Measurements from ENCODE around the gene NT5DC3. TPM values are rescaled to one million over a fixed set of nuclear protein-coding genes. Genes with fewer than 3 reads are reported as not detected.

Gene NT5DC3
- total and polyA plus RNA-seq, 2 donors (not counting 3 experiments of a cell fraction or from before 2014, with no cell fraction given) = 1.5 to 6.7 TPM

DNA sequence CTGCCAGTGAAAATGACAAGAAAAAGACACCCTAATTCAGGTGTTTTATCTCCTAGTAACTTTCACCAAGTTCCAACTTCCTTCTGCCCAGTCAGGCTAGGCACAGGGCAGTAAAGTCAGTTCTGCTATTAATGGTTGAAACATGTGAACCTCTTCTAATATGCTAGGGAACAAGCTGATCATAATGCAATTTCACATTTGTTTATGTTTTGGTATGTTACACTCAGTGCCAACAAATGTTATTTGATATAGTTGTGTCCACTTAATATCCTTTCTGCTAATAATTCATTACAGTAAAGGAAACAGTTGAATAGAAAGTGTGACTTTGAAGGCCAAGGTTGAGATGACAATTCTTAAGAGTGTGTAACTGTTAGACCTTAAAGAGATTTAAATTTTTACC lies 17.2 kb downstream of the NT5DC3 start:
- no peak overlapping the region for H3K27ac ChIP-seq (ENCODE audit: insufficient read depth, low read depth, low read length)
- CTCF ChIA-PET = no interaction called here

More for the DNA sequence above, 17.2 kb downstream of the NT5DC3 start:
- intact Hi-C loops (cut with micrococcal nuclease) = loop anchor here (2.0 kb wide), 1 partner anchor 19 kb away; no protein-coding TSS in a partner anchor
- POLR2A ChIA-PET = no interaction called here
- H3K9ac ChIP-seq (replicated peaks; ENCODE audit: extremely low read depth, insufficient read depth, low read length) = no peak overlapping the region
- DNase-seq (ENCODE audit: low read depth, low spot score) = no peak
- no peak for FAIRE-seq
- H4K20me1 ChIP-seq (replicated peaks; ENCODE audit: control insufficient read depth, extremely low read depth, insufficient read depth, low read length) = no peaks in the 10 kb centered on the region
- H3K9me3 ChIP-seq (replicated peaks; ENCODE audit: control insufficient read depth, insufficient read depth, low read length) = no peaks in the 10 kb centered on the region
- H2AFZ ChIP-seq (ENCODE audit: low read depth, low read length) = no peak overlapping the region
- H3K4me1 ChIP-seq (ENCODE audit: control insufficient read depth, extremely low read depth, insufficient read depth, low read length) = no peaks in the 10 kb centered on the region
- TF ChIP-seq EZH2 (IDR thresholded peaks at IDR 0.05; ENCODE audit: borderline replicate concordance, low read depth, low read length, severe bottlenecking) = no peak
- TF ChIP-seq, protein P1, sequence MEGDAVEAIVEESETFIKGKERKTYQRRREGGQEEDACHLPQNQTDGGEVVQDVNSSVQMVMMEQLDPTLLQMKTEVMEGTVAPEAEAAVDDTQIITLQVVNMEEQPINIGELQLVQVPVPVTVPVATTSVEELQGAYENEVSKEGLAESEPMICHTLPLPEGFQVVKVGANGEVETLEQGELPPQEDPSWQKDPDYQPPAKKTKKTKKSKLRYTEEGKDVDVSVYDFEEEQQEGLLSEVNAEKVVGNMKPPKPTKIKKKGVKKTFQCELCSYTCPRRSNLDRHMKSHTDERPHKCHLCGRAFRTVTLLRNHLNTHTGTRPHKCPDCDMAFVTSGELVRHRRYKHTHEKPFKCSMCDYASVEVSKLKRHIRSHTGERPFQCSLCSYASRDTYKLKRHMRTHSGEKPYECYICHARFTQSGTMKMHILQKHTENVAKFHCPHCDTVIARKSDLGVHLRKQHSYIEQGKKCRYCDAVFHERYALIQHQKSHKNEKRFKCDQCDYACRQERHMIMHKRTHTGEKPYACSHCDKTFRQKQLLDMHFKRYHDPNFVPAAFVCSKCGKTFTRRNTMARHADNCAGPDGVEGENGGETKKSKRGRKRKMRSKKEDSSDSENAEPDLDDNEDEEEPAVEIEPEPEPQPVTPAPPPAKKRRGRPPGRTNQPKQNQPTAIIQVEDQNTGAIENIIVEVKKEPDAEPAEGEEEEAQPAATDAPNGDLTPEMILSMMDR (IDR thresholded peaks at IDR 0.05; ENCODE audit: extremely low read depth in 1 of 2, insufficient read depth in 1 of 2, low read depth in 1 of 2, low read length in 2 of 2) = no peak
- TF ChIP-seq, protein P2, sequence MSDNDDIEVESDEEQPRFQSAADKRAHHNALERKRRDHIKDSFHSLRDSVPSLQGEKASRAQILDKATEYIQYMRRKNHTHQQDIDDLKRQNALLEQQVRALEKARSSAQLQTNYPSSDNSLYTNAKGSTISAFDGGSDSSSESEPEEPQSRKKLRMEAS (IDR thresholded peaks at IDR 0.05; ENCODE audit: insufficient read depth, insufficient read length) = no peak
- TF ChIP-seq MYC (IDR thresholded peaks at IDR 0.05; ENCODE audit: low read depth, low read length) = no peak
- no peak for TF ChIP-seq JUN (IDR thresholded peaks at IDR 0.05; ENCODE audit: borderline replicate concordance, insufficient read depth, insufficient read length, low read depth)
- TF ChIP-seq GATA2 (IDR thresholded peaks at IDR 0.05; ENCODE audit: insufficient read depth, insufficient read length, low read depth, low read length) = no peak
- TF ChIP-seq FOS (IDR thresholded peaks at IDR 0.05; ENCODE audit: borderline replicate concordance, insufficient read depth, low read length) = no peak
- TF ChIP-seq POLR2A (IDR thresholded peaks at IDR 0.05; ENCODE audit: low read depth, low read length) = no peak
- TF ChIP-seq POLR2AphosphoS5 (IDR thresholded peaks at IDR 0.05; ENCODE audit: insufficient read depth, low read depth, low read length) = no peak
- no TSS peak for BruUV-seq (replicated peaks)
- H3K27me3 ChIP-seq (ENCODE audit: control insufficient read depth in 2 of 2, insufficient read depth in 2 of 2, low read length in 2 of 2) = no peaks in the 10 kb centered on the region
- H3K4me3 ChIP-seq (replicated peaks in 1 of 3; ENCODE audit: insufficient read depth in 1 of 3, low read depth in 1 of 3, low read length in 3 of 3) = no peak overlapping the region
- no peaks in the 10 kb centered on the region for H3K36me3 ChIP-seq (ENCODE audit: control insufficient read depth in 2 of 2, extremely low read depth in 1 of 2, insufficient read depth in 2 of 2, low read length in 2 of 2)
- no peak overlapping the region for H3K4me2 ChIP-seq (ENCODE audit: insufficient read depth, low read length)
- dilution Hi-C loops (cut with MboI; ENCODE audit: extremely low pct_ligation_motif_present, low sequenced_read_pairs) = no loop called here
- no peaks in the 10 kb centered on the region for H3K9me1 ChIP-seq (replicated peaks; ENCODE audit: control insufficient read depth, extremely low read depth, insufficient read depth, low read length)
- H3K79me2 ChIP-seq (ENCODE audit: control insufficient read depth, insufficient read depth, low read length) = peaks cover 2% of the 10 kb centered on the region

Measured in endothelial cell of umbilical vein (primary cell).